Effector memory CD8-positive, alpha-beta T cell (primary cell): ENCODE data around the gene TBCC.
"Not testable (repeated sequence)": the region's sequence is repeated elsewhere in the genome, so short reads cannot be mapped to it uniquely, and the experiment has no call there.

ENCODE experiments used
- ATAC-seq: fragments of 150-1000 bp; cut with Tn5 transposase; replicated peaks from 2 replicates; pipeline ENCODE4 v1.10.0; 2021; ENCODE audit warnings: mild to moderate bottlenecking, moderate library complexity
- DNase-seq, 3 experiments: peaks; one replicate each; pipeline ENCODE4 v3.0.0; 2021
- H3K27ac Mint-ChIP-seq, 2 donors: one replicate each; pipeline ENCODE4 v1.8.0; 2022; ENCODE audit warnings: mild to moderate bottlenecking in 2 of 2, mixed read lengths in 2 of 2, moderate library complexity in 2 of 2
- H3K27me3 Mint-ChIP-seq, 2 donors: one replicate each; pipeline ENCODE4 v1.8.0; 2022; ENCODE audit warnings: mixed read lengths in 2 of 2
- H3K36me3 Mint-ChIP-seq: one replicate; pipeline ENCODE4 v1.8.0; 2022; ENCODE audit warnings: mild to moderate bottlenecking, moderate library complexity, mixed read lengths; ENCODE audit not compliant: insufficient read depth
- H3K4me1 Mint-ChIP-seq, 2 donors: one replicate each; pipeline ENCODE4 v1.8.0; 2022; ENCODE audit warnings: low read depth in 2 of 2, mixed read lengths in 2 of 2
- H3K4me3 Mint-ChIP-seq, 2 donors: one replicate each; pipeline ENCODE4 v1.8.0; 2022; ENCODE audit warnings: mild to moderate bottlenecking in 2 of 2, mixed read lengths in 2 of 2, moderate library complexity in 2 of 2
- H3K9me3 Mint-ChIP-seq, 2 donors: one replicate each; pipeline ENCODE4 v1.8.0; 2022; ENCODE audit warnings: mixed read lengths in 2 of 2

TBCC gene

DNA sequence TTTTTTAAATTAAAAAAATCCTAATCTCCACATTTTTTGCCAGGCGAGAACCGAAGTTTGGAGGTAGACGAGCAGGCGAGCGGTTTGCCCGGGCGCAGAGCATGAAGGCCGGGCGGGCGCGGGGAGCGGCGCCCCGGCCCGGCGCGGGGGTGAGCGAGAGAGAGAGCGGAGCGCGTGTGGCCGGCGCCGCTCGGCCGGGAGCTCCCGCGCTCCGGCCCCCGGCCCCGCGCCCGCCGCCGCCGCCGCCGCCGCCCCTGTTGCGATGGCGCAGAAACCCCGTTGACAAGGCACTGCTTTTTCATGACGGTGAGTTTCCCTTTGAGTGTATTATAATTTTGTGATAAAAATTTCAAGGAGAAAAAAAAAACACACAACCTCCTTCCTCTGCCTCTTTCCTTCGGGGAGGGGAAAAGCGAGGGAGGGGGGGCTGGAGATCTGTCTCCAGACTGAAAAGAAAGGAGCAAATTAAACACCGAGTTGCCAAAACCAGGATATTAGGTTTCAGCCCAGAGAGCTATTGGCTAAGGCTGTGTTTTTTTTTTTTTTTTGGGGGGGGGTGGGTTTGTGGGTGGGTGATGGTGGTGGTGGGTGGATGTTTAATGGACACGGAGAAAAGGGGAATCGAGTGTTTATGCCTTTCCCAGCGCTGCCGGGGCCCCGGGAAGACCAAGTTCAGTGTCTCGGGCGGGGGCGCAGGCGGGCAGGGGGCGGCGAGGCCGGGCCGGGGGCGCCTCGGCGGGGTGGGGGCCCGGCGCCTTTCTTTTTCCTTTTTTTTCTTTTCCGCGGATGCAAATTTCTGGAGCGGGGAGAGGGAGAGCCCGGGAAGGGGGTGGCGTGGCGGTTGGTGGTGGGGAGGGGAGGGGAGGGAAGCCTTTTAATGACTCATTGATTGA, 36.1 kb upstream of the TBCC start, which contains the start of gene BICRAL:
Gene BICRAL (plus strand): TSS at position 257 of the 893 bp plus-strand sequence. CDS start 39,971 bp downstream, outside the sequence.
- H3K4me1 Mint-ChIP-seq, result peaks cover 34 to 42% of the 10 kb centered on the region in 2 donors
- H3K36me3 Mint-ChIP-seq, result no peaks in the 10 kb centered on the region
- H3K27me3 Mint-ChIP-seq, result no peaks in the 10 kb centered on the region
- no peak within 1 kb of the TSS for H3K4me3 Mint-ChIP-seq
- H3K27ac Mint-ChIP-seq, result peak within 1 kb of the TSS in 1 of 2 donors; percentile 99
- H3K9me3 Mint-ChIP-seq, result no peaks in the 10 kb centered on the region
- ATAC-seq (peak; percentile 42), DNase-seq (peak; percentile 77 to 80 (median 77))

DNA sequence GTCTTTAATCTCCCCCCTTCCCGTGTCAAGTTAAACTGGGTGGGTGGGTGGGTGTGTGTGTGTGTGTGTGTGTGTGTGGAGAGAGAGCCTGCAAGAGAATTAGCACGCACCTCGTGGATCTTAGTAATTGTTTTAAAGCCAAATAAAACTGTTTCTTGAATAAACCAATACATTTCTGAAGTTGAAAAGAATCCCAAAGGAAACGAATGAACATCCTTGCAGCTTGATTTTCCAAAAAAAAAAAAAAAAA, 35.6 kb upstream of the TBCC start:
- ATAC-seq (no peak), DNase-seq (no peak)
- Mint-ChIP-seq H3K9me3 (no peaks in the 10 kb centered on the region), H3K36me3 (no peaks in the 10 kb centered on the region), H3K27ac (peak overlapping the region in 1 of 2 donors; percentile 99), H3K27me3 (no peaks in the 10 kb centered on the region), H3K4me1 (peaks cover 37 to 47% of the 10 kb centered on the region in 2 donors), H3K4me3 (no peak overlapping the region)

DNA sequence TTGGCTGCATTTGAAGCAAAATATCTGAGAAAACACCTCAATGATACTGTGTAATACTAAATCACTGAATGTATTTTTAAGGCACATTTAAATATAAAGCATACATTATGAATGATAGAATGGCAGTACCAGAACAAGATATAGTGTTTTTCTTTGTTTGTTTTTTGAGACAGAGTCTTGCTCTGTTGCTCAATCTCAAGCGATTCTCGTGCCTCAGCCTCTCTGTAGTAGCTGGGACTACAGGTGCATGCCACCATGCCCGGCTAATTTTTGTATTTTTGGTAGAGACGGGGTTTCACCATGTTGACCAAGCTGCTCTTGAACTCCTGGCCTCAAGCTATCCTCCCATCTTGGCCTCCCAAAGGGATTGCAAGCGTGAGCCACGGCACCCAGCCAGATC, 33.6 kb upstream of the TBCC start:
- no peaks in the 10 kb centered on the region for H3K9me3 Mint-ChIP-seq
- H3K4me1 Mint-ChIP-seq, result peaks cover 34 to 51% of the 10 kb centered on the region in 2 donors
- H3K27me3 Mint-ChIP-seq, result no peaks in the 10 kb centered on the region
- H3K4me3 Mint-ChIP-seq, result peak overlapping the region in 1 of 2 donors; percentile 3
- no peak overlapping the region for H3K27ac Mint-ChIP-seq
- ATAC-seq (no peak), DNase-seq (no peak)
- H3K36me3 Mint-ChIP-seq, result peaks cover 8% of the 10 kb centered on the region

DNA sequence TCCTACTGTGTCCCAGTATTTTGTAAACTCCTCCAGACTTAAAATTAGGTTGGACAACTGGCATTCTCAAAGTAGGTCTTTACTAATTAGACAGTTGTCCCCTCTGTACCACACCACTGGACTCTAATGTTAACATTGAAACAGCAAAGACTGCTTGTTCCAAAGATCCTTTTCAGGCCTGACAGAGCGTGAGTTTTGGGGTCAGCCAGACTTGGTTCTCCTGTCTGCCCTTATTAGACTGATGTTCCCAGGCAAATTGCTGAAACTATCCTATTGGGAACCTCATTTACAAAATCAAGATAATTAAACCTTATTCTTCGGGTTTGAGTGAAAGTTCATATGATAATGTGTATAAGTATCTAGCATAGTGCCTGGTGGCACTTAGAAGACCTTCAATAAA, 32.2 kb upstream of the TBCC start:
- Mint-ChIP-seq H3K4me1 (peaks cover 41 to 55% of the 10 kb centered on the region in 2 donors), H3K9me3 (no peaks in the 10 kb centered on the region), H3K27me3 (no peaks in the 10 kb centered on the region), H3K4me3 (no peak overlapping the region), H3K27ac (no peak overlapping the region), H3K36me3 (peaks cover 13% of the 10 kb centered on the region)
- DNase-seq (no peak), ATAC-seq (no peak)

DNA sequence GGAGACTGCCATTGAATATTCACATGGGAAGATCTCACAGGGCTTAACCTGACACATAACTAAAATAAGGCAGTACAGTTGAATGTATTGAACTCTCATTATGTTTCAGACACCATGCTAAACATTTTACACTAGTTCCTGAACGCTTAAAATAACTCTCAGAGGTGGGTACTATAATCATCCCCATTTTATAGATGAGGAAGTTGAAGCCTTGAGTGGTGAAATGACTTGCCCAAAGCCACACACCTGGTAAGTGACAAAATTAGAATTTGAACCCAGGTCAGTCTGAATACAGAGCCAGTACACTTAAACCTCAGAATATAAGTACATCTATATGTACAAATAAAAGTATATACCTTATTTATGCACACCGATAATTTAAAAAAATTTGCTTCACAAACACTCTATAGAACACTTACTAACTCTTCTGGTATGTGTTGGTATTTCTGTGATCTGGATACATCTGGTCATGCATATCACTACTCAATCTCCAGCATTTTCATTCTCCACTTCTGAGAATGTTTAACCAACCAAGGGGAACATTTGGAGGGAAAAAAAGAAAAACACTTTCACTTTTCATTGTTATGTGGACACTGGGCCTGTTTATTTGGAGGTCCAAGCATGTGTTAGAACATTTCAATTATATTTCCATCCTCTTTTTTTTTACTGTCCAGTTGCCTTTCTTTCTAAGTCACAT, 31.4 kb upstream of the TBCC start:
- Mint-ChIP-seq H3K4me1 (peaks cover 45 to 60% of the 10 kb centered on the region in 2 donors), H3K27me3 (no peaks in the 10 kb centered on the region), H3K9me3 (no peaks in the 10 kb centered on the region), H3K27ac (peak overlapping the region; percentile 73 to 98), H3K36me3 (peaks cover 18% of the 10 kb centered on the region), H3K4me3 (peak overlapping the region in 1 of 2 donors; percentile 8)
- ATAC-seq, result no peak
- no peak for DNase-seq

DNA sequence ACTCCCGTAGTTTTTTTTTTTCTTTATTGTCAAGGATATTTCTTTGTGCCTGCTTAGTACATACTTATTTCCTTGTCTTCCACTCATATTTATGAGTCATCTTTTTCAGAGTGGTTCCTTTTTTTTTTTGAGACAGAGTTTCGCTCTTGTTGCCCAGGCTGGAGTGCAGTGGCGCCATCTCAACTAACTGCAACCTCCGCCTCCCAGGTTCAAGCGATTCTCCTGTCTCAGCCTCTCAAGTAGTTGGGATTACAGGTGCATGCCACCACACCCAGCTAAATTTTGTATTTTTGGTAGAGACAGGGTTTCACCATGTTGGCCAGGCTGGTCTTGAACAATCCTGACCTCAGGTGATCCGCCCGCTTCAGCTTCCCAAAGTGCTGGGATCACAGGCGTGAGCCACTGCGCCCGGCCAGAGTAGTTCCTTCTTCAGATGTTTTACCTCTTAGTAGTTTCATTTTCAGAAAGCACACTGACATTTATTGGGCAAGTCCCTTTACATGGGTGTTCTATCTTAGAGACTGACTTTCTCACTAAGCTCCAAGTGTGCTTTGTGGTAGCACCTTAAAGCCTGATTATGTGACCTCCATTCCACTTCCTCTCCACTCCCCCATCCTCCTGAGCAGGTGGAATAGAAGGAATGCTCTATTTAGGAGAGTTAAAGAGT, 29.1 kb upstream of the TBCC start:
- peak; percentile 34 to 49 (median 41) for DNase-seq
- peak; percentile 34 for ATAC-seq
- Mint-ChIP-seq H3K27ac (peak overlapping the region; percentile 98 to 99), H3K4me3 (peak overlapping the region; percentile 81 to 83), H3K4me1 (peaks cover 53 to 66% of the 10 kb centered on the region in 2 donors), H3K36me3 (peaks cover 38% of the 10 kb centered on the region)
- not testable (repeated sequence) for H3K9me3 Mint-ChIP-seq, H3K27me3 Mint-ChIP-seq

DNA sequence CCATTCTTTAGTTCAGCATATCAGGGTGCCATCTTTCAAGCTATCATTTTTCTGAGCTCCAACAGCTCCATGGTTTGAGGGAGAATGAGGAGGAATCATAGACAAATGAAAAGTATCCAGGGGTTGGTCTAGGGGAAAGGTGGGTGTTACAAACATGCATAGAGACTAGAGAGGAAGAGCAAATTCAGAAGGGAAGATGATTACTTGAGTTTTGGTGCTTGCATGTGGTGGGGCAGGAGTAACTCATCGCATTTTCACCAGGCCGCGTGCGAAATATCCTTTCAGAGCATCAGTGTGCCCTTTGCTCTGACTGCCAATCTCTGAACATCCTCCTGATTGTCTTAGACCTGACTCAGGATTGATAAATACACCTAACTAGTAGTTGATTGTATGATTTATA, 28.3 kb upstream of the TBCC start:
- Mint-ChIP-seq H3K4me1 (peaks cover 56 to 64% of the 10 kb centered on the region in 2 donors), H3K27me3 (no peaks in the 10 kb centered on the region), H3K9me3 (no peaks in the 10 kb centered on the region), H3K4me3 (peak overlapping the region; percentile 81 to 83), H3K27ac (peak overlapping the region; percentile 98 to 99), H3K36me3 (peaks cover 38% of the 10 kb centered on the region)
- DNase-seq, result no peak
- ATAC-seq, result no peak

DNA sequence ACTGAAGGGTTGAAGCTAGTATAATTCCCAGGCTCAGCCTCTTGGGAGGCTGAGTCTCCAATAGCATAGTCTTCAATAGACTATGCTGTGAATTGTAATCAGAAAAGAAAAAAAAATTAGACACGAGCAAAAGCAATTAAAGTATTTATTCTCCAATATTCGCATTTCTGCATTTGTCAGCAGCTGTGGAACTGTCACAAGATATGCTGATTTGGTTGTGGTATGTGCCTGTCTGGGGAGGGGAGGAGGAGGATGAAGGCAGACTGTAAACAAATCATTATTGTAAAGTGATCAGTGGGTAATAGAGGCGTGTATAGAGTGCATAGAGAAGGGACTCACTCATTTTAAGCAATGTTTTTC, 25.8 kb upstream of the TBCC start:
- DNase-seq (peak; percentile 38 to 52 (median 48)), ATAC-seq (peak; percentile 48)
- peaks cover 39% of the 10 kb centered on the region for H3K36me3 Mint-ChIP-seq
- H3K4me1 Mint-ChIP-seq, result peaks cover 52 to 72% of the 10 kb centered on the region in 2 donors
- H3K4me3 Mint-ChIP-seq, result peak overlapping the region; percentile 72 to 83
- peak overlapping the region; percentile 100 for H3K27ac Mint-ChIP-seq
- H3K27me3 Mint-ChIP-seq, result no peaks in the 10 kb centered on the region
- peaks cover 0 to 5% of the 10 kb centered on the region in 2 donors for H3K9me3 Mint-ChIP-seq

DNA sequence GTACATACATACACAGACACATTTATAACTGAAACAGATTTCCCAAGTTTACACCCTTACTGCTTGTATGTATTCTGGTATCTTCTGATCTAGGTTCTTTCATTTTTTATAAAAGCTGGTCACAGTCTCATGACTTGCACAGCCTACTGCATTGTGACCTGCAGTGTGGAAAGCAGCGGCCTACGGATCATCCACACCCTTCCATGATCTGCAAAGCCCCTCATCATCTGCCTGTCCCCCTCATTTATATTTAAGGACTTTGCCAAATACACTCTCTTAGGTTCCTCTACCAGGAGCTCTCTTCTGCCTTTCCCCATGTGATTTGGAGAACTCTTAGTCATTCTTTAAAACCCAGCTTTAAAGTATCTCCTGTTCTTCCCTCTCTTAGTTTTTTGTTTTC, 23.9 kb upstream of the TBCC start:
- H3K27ac Mint-ChIP-seq, result peak overlapping the region; percentile 100
- H3K4me1 Mint-ChIP-seq, result peaks cover 48 to 72% of the 10 kb centered on the region in 2 donors
- H3K27me3 Mint-ChIP-seq, result no peaks in the 10 kb centered on the region
- ATAC-seq (no peak), DNase-seq (no peak)
- H3K4me3 Mint-ChIP-seq, result peak overlapping the region in 1 of 2 donors; percentile 72
- peaks cover 0 to 5% of the 10 kb centered on the region in 2 donors for H3K9me3 Mint-ChIP-seq
- peaks cover 47% of the 10 kb centered on the region for H3K36me3 Mint-ChIP-seq

DNA sequence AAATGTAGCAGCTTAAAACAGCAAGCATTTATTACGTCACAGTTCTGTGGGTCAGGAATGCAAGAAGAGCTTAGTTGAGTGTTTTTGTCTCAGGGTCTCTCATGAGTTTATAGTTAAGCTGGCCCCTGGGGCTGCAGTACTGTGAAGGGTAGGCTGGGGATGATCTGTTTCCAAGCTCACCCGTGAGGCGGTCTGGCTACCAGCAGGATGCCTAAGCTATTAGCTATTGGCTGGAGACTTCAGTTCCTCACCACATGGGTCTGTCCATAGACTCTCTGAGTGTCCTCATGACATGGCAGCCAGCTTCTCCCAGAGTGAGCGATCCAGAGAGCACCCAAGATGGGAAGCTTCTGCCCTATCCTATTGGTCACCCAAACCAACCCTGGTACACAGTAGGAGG, 23.1 kb upstream of the TBCC start:
- H3K36me3 Mint-ChIP-seq, result peaks cover 41% of the 10 kb centered on the region
- ATAC-seq (no peak), DNase-seq (no peak)
- H3K4me1 Mint-ChIP-seq, result peaks cover 40 to 64% of the 10 kb centered on the region in 2 donors
- H3K27ac Mint-ChIP-seq, result peak overlapping the region; percentile 100
- peaks cover 0 to 5% of the 10 kb centered on the region in 2 donors for H3K9me3 Mint-ChIP-seq
- no peak overlapping the region for H3K4me3 Mint-ChIP-seq
- no peaks in the 10 kb centered on the region for H3K27me3 Mint-ChIP-seq

DNA sequence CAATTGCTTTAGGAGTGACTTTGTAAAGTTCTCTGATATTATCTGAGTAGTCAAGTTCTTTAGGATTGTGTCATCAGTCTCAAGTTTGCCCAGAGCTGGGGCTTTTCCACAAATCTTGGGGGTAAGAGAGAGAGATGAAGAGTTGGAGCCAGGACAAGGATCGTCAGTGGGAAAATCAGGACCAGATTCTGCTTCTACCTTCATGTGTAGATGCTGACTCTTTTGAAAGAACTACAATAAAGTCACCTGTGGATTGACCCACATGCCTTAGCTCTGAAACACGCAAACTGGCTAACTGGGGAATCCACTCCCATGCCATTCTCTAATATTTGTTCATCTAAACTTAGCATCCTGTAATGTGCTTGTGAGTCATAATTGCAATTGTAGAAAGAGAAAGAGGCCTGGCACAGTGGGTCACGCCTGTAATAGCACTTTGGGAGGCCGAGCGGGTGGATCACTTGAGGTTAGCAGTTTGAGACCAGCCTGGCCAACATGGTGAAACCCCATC, 20.3 kb upstream of the TBCC start:
- Mint-ChIP-seq H3K9me3 (peaks cover 0 to 5% of the 10 kb centered on the region in 2 donors), H3K36me3 (peaks cover 25% of the 10 kb centered on the region), H3K27me3 (no peaks in the 10 kb centered on the region), H3K4me1 (peaks cover 21 to 50% of the 10 kb centered on the region in 2 donors), H3K4me3 (peak overlapping the region in 1 of 2 donors; percentile 56), H3K27ac (peak overlapping the region in 1 of 2 donors; percentile 91)
- ATAC-seq (no peak), DNase-seq (no peak)

DNA sequence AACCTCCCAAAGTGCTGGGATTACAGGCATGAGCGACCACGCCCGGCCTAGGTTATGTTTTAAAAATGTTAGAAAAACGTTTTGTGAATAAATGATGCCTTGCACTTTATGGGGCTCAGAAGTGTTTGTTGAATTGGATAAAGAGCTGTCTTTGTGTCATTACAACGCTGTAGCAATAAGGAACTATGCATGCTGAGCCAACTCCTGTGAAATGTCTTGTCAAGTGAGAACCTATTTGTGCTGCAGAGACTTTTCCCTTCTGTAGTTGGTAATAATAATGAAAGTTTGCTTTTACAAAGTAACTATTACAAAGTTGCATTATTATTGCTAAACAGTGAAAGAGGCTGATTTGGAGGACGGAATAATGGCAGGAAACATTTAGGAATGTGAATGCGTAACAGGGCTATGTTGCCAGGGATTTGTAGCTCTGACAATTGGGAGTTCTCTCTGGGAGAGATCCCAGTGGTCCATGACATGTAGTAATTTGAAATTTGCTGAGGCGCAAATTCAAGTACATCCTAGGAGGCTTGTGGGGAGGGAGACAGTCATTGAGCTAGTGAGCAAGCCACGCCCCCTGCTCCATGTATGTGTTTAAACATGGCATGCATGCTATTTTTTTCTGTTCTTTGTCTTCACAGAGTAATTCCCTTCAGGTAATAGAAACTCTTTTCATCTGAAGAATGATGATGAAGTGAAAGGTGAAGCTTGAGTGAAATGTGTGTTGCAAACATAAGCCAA, 19.2 kb upstream of the TBCC start:
- DNase-seq, result no peak
- H3K36me3 Mint-ChIP-seq, result peaks cover 17% of the 10 kb centered on the region
- no peak overlapping the region for H3K4me3 Mint-ChIP-seq
- no peaks in the 10 kb centered on the region for H3K27me3 Mint-ChIP-seq
- H3K27ac Mint-ChIP-seq, result peak overlapping the region in 1 of 2 donors; percentile 91
- peaks cover 0 to 5% of the 10 kb centered on the region in 2 donors for H3K9me3 Mint-ChIP-seq
- ATAC-seq, result no peak
- H3K4me1 Mint-ChIP-seq, result peaks cover 14 to 42% of the 10 kb centered on the region in 2 donors

DNA sequence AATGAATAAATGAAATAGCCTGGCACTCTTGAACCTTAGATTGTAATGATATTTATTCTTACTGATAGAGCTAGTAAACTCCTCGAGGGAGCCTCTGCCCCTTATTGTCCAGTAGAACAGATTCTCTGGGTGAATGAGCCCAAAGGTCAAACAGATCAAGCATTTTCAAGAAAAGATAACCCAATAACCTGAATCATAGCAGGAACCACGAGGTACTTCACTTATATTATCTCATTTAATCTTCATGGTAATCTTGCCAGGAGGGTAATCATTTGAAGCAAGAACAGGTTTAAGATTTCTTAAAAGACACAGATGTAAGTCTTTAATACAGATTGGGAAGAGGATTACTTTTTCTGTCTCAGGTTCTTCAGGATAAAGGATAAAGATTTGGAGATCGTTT, 17.0 kb upstream of the TBCC start:
- Mint-ChIP-seq H3K4me3 (no peak overlapping the region), H3K9me3 (peaks cover 0 to 5% of the 10 kb centered on the region in 2 donors), H3K27me3 (no peaks in the 10 kb centered on the region), H3K27ac (no peak overlapping the region), H3K36me3 (peaks cover 23% of the 10 kb centered on the region), H3K4me1 (peaks cover 15 to 36% of the 10 kb centered on the region in 2 donors)
- no peak for DNase-seq
- no peak for ATAC-seq
